ENCODE data around the gene GNAI3.
"Not testable (repeated sequence)": the region's sequence is repeated elsewhere in the genome, so short reads cannot be mapped to it uniquely, and the experiment has no call there.

Gene GNAI3

DNA sequence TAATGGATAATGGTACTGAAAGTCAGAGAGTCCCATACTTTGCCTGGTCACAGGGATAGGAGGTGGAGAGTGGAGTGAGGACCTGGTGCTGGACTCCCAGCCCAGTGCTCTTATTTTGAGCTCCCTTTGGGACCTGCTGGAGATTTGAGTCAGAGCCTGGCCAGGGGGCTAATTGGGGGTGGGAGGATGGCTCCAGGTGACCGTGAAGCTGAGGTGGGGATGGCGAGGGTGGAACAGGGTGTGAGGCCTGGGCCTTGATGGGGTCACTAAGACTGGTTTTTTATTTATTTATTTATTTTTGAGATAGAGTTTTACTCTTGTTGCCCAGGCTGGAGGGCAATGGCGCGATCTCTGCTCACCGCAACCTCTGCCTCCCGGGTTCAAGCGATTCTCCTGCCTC is 89.0 kb downstream of the GNAI3 start:
- no peak for DNase-seq (ENCODE audit: low spot score)

DNA sequence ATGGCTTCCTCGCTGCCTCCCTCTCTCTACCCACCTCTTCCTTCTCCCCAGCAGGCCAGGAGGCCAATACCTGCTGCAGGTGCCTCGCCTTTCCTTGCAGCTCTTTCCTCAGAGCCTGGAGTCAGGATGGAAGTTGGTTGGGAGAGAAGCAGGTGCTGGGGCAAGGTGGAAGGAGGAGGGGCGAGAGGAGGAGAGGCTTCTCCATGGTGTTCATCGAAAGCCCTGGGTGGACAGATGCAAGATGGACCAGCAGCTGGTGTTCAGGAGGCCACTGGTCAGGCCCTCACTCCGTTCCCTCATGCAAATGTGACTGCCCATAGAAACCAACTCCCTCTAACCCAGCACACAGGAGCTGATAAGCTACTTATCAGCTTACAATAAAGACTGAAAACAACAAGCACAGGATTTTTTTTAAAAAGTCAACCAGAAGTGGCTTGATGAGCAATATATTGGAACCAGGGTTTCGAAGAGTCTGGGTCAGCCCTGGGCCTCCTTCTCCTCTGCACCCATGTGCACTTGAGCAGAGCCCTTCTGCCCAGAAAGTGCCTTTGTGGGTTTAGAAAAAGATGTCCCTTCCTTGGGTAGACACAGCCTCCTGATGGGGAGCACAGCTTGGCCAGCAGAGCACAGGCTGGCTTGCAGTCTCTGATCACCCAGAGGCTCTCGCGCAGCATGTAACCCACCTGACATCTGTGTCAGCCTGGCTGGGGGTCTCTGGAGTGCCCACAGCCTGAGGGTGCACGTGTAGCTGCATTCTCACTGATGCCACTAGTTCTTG is 90.8 kb downstream of the GNAI3 start:
- no peak for DNase-seq (ENCODE audit: low spot score)

DNA sequence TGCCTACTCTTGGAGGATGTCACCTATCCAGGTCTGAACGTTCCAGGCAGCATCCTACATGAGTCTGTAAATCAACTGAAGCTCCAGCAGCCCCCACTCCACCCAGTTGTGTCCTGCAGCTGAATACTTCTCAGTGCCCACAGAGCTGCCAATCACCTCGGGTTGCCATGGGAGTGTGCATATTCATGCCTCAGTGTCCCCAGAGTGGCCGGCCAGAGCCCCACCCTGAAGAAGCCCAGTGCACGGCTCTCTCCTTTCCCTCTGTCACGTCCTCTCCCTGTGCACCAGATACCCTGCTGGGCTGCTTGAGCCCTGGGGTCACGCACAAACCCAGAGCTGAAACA is 91.4 kb downstream of the GNAI3 start:
- no peak for DNase-seq (ENCODE audit: low spot score)

DNA sequence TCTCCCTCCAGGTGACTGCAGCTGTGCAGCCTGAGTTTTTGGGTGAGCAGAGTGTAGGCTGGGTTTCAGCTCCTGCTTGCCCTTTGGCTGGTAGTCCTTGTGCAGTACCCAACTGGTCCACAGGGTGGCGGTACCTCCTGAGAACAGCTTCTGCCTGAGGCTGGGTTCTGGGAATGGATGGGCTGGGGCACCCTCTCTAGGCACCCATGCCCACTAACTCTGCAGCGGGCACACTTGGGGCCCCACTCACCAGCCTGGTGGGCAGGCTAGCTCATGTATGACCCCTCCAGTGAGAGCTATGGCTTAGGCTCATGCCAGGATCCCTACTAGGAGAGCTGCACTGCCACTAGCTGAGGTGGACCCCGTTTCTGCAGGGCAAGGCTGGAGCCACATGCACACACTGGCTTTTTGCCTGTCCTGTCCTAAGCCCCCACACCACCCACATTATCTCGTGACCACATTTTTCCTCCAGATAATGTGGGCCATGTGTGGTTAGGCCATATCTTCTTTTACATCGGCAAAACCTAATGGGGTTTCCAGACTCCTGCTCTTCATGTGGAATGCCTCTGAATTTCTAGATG is 92.0 kb downstream of the GNAI3 start:
- DNase-seq (ENCODE audit: low spot score) = peak; percentile 82

DNA sequence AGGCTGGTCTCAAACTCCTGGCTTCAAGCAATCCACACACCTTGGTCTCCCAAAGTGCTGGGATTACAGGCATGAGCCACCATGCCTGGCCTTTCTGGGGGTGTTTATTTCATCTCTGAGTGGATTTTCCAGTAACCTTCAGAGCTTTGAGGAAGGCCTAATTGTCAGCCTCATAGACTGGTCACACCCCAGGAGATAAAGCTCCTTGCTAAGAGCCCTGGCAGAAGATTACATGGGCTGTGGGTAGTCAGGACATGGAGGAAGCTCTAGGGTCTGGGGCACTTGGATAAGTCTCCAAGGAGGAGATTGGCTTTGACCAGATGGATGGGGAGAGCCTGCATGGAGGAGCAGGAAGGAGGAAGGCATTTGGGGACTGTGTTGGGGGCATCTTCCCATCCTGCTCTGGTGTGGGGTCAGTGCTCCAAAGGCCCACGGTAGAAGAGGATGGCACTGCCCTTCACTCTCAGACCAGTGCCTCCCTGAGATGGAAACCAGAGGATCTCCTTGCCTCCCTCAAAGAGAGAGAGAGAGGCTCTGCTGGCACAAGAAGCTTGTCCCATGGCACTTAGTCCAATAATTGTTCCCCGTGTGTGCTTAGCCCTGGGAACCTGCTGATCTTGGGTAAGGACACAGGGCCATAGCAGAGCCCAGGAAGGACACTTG is 92.8 kb downstream of the GNAI3 start:
- no peak for DNase-seq (ENCODE audit: low spot score)

DNA sequence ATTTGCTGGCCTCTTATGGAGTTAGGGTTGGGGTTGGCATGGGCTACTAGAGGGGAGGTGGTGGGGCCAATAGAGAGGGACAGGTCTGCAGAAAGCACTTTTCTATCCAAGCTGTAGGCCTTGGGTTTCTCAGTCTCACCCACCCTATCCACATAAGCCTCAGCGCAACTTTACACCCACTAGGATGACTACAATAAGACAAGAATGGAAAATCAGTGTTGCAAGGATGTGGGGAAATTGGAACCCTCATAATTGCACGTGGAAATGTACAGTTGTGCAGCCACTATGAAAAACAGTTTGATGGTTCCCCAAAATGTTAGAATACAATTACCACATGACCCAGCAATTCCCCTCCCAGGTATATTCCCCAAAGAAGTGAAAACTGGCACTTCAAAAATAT is 93.4 kb downstream of the GNAI3 start:
- DNase-seq (ENCODE audit: low spot score) = no peak

DNA sequence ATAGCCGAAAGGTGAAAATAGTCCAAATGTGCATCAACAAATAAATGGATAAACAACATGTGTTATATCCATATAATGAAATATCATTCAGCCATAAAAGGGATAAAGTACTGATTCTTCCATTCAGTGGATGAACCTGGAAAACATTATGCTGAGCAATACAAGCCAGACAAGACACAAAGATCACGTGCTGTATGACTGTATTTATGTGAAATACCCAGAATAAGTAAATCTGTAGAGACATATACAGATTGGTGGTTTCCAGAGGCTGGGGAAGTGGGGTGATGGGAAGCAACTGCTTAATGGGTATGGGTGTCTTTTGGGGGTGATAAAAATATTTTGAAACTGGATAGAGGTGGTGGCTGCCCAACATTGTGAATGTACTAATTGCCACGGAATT is 94.2 kb downstream of the GNAI3 start:
- no peak for DNase-seq (ENCODE audit: low spot score)

DNA sequence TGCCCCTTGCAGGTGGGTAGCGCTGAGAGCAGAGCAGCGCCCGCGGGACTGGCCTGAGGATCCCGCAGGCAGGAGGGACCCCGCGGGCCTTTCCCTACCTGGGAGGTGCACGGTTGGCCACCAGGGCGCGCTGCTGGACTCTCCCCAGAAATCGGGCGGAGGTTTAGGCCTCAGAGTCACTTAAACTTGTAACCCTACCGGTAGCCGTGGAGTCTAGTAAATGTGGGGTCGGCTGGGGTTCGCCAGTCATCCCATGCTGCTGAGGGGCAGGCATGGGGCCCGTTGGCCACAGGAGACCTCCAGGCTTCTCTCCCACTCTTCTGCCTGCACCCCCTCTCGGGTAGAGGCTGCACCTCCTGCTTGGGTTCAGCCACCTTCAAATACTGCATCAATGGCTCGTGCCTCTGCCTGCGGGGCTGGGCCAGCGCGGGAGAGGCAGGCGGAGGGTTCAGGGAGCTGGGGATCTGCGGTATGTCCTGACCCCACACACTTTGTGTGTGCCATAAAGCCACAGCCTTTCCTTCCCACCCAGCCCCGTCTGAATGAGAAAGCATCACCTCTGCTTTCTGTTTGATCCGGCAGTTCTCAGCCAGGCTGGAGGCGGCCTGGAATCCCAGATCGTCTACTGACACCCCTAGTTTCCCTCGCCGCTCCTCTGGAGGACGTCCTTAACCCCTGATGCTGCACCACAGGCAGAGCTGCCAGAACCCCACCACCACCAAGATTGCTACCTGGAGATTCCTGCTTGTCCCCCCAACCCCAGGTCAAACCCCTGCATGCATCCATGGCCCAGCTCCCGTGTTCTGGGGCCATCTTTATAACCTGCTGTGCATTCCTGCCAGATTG is 95.2 kb downstream of the GNAI3 start:
- peak; percentile 75 for DNase-seq (ENCODE audit: low spot score)

DNA sequence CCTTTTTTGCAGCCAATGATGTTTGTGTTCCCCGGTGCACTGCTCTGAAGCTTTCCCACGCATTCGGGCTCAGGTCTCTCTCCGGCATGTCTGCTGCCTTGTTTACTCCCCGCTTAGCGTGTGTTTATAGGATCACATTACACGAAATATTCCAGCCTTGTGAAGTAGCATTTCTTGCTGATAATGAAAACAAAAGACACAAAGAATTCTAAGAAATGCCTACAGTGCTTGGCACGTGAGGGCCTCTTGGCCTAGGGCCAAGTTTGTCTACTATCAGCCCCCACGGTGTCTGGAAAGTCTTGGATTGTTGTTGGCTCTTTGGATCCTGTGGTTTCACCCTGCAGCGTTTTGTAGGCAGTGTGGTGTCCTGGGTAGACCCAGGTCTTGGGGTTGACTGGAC is 96.3 kb downstream of the GNAI3 start:
- DNase-seq (ENCODE audit: low spot score) = peak; percentile 21

DNA sequence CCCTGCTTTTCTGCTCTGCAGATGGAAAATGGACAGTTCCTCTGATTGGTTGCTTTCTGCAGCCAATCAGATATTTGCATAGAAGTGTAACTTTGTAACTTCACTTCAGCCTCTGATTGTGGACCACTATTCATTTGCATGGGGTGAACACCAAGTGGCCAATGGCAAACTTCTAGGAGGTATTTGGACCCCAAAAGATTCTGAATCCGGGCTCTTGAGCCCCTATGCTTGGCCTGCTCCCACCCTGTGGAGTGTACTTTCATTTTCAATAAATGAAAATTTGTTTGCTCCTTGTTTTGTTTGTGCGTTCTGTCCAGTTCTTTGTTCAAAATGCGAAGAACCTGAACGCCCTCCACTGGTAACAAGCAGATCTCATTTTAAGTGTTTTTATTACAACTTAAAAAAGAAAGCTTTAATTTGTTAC is 101.1 kb downstream of the GNAI3 start:
- DNase-seq (ENCODE audit: low spot score) = no peak

DNA sequence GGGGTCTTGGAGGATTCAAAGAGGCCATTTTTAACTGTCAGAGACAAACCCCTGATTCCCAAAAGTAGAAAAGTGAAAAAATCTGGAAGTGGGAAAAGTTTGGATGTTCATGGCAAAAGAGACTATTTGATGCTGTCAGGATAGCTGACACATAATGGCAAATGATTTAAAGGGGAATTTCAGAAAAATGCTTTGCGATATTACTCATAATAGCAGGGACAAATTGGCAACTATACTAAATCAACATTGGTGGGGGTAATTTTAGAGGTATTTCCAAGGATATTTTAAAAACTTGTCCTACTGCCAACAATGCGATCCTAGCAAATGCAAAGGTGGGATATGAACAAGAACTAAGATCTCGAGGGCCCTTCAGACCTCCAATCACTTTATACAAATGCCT is 102.2 kb downstream of the GNAI3 start:
- DNase-seq (ENCODE audit: low spot score) = no peak

DNA sequence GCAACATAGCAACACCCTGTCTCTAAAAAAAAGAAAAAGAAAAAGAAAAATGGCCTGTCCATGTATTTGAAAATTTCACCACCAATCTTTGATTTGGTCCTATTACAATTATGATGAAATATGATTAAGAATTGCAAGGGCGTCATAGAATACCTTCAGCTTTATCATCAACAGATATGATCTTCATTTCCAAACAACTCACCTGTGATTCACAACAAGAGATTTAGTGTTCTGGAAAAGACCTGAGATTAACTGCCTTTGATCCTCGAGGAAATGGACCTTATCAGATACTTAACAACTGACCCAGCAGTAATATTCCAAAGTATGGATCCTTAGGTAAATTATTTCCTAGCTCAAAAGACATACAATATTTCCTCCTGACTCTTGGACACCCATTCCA is 104.0 kb downstream of the GNAI3 start:
- DNase-seq (ENCODE audit: low spot score) = no peak

DNA sequence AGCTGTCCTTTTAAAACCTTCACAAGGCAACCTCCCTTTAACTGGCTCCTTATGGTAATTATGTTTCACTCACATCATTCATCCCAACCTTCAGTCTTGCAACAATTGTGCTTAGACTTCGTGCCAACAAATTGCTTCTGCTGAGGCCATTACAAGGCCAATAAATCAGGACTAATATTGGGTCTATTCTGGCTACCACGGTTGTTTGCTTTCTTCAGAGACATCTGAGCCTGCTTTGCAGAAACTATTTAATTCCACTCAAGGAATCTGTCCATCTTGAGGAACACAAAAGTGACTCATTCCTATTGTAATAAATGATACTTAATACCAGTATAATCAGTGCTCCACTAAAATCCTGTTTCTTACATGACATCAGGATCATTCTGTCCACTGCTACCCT is 104.9 kb downstream of the GNAI3 start:
- DNase-seq (ENCODE audit: low spot score) = no peak

DNA sequence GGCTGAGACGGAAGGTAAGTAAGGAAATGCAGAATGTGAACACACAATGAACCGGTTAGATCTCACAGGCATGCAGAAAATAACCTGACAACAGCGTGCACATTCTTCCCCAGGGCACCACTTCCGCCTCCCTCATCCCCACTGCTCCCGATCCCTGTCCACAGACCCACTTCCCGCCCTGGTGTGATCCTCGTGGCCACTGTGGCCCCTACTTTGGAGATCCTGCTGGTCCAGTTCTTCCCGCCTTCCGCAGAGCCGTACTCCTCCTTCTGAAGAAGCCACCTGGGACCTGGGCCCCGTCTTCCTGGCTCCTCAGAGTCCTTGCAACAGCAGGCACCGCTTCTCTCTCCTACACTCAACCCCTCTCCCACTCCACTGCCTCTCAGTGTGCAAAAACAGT is 106.1 kb downstream of the GNAI3 start:
- DNase-seq (ENCODE audit: low spot score) = no peak

DNA sequence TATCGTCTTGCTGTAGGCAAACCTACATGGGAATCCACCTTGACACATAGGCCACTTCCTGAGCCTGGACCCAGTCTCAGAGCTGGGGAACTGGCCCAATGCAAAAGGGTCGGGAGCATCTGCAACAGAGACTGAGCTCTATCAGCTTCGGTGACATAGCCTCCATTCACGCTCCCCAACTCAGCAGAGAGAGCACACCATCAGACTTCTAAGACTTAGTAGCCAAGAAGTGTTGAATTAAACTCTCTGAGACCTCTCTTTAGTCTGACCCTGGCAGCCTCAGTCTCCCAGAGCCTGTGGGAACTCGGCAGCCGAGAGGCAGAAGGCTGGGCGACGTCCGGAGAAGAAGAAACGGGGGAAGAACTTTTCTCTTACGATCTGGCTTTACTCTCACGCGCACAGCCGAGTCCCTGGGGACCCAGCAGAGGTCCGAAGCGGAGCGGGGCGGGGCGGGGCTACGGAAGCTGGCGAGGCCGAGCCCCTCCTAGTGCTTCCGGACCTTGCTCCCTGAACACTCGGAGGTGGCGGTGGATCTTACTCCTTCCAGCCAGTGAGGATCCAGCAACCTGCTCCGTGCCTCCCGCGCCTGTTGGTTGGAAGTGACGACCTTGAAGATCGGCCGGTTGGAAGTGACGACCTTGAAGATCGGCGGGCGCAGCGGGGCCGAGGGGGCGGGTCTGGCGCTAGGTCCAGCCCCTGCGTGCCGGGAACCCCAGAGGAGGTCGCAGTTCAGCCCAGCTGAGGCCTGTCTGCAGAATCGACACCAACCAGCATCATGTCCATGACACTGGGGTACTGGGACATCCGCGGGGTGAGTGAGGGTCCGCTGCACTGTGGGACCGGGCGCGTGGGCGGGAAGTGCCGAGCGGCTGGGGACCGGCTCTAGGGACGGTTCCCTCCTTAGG is 107.5 kb downstream of the GNAI3 start, which contains the start of gene GSTM4:
TSS of gene GSTM4 (plus strand) at position 485 of the 905 bp plus-strand sequence. CDS start at position 776, 291 bp downstream.
- DNase-seq (ENCODE audit: low spot score) = peak; percentile 32

DNA sequence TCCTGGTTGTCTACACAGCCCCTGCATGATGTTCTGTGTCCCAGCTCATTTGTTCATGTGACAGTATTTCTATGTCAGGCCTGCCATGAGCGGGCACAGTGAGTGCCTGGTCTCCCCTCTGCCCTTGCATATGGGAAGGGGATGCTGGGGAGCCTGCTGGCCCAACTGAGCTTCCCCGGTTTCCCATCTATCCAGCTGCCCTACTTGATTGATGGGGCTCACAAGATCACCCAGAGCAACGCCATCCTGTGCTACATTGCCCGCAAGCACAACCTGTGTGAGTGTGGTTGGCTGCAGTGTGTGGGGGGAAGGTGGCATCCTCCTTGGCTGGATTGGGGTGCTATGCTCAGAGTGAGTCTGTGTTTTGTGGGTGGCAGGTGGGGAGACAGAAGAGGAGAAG is 109.0 kb downstream of the GNAI3 start:
- no peak for DNase-seq (ENCODE audit: low spot score)

DNA sequence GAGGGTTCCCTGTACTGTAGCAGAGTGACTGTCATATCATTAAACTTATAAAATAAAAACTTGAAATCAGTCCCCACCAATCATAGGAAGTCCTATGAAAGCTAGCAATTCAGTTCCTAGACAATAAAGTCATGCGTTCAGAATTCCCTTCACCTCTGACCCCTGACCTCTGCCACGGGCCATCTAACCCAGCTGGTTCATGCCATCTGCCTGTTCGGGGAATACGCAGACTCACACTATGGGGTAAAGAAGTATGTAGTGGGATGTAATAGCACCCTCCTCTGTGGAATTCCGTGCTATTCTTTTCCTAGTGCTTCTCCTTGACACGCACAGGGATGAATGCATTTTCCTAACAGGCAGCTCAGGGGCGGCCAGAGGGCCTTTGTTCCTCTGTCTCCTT is 109.6 kb downstream of the GNAI3 start:
- DNase-seq (ENCODE audit: low spot score) = no peak

DNA sequence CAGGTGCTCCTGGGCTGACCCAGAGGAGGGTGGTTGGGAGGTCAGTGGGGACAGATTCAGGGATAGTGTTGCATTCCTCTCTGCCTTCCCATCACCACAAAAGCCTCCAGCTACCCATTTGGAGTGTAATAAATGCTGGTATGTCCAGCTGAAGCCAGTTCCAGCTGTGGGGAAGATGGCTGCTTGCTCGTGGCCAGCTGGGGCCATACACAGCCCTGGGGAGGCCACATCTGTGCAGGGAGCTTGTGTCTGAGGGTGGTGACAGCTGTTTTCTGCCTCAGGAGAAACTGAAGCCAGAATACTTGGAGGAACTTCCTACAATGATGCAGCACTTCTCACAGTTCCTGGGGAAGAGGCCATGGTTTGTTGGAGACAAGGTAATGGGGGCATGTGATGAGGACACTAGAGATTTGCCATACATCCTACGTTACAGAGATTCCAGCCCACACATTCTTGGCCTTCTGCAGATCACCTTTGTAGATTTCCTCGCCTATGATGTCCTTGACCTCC is 110.2 kb downstream of the GNAI3 start:
- DNase-seq (ENCODE audit: low spot score) = no peak

DNA sequence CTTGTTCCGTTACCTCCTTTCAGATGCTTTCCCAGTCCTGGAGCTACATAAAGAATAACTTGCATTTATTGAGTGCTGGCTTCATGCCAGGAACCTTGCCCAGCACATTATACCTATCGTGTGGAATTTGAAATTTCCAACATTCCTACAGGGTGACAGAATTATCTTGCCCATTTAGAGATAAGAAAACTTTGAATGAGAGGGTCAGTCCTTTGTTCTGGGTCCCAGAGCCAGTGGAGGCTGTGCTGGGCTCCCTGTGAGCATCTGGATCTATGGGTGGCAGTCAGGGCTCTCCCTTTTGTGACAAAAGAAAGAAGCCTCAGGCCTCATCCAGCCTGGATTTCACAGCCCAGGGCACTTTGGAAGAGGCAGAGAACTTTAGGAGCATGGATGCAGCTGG is 110.7 kb downstream of the GNAI3 start:
- DNase-seq (ENCODE audit: low spot score) = no peak

DNA sequence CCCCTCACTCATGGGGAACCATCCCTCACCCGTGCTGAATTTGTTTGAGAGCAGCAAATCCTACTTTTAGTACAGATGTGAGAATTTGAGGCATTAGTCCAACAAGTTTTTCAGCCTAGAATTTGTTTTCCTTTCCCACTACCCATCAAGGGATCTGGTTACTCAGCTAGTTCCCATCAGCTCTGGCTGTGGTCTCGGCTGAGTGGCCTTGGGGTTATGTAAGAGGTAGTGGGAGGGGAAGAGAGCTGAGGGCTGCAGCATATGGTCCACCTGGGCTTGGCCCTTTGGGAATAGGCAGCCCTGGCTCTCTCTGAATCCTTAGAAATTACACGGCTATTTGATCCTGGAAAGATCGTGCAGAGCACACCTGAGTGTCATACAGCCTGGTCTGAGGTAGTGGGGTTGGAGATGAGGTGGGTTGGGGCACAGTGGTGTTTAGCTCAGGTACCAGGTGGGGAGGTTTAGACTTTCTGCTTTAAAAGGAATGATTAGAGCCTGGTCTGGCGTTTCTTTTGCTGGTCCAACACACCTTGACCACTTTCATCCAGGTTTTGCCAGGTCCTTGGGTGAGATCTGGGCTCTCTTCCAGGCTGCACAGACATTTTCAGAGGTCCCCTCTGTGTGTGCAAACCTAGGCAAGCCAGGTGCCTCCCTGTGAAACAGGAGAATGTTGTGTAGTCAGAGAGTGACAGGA is 111.7 kb downstream of the GNAI3 start:
- no peak for DNase-seq (ENCODE audit: low spot score)

DNA sequence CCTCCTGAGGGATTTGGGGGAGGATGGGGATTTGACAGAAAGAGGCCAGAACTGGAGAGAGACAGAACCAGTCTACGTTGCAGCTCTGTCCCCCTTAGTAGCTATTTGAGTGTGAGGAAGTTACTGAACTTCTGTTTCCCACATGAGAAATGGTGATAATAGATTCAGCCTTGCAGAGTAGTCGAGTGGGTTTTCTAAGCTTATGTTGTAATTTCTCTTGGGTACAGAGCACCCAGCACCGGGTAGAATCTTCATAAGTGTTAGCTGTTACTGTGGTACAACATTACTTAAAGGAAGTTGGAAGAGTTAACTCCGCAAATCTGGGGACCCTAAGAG is 112.2 kb downstream of the GNAI3 start:
- DNase-seq (ENCODE audit: low spot score) = not testable (repeated sequence)
